ENCODE data around the gene ELN.

The ELN gene

GRCh38 chr7:74029089-74029785, 1.3 kb downstream of the ELN start:
- ATAC-seq: no peak

DNA sequence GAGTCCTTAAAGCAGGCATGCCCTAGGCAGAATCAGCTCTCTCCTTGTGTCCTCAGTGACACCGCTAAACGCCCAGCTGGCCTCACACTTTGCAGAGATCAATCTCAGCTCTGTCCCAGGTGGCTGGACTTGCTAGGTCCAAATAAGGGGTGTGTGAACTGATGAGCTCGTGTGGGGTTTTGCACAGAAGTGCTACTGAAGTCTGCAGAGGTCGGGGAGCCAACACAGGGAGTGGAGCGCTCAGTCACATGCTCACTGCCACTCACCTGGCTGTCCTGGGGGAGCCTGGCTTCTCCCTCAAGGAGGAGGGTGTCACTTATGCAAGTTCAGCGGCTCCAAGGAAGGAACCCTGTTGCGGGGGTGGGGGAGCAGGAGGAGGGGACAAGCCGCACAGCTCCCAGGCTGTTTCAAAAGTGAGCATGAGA, 2.0 kb downstream of the ELN start:
- TF ChIP-seq, protein P1, sequence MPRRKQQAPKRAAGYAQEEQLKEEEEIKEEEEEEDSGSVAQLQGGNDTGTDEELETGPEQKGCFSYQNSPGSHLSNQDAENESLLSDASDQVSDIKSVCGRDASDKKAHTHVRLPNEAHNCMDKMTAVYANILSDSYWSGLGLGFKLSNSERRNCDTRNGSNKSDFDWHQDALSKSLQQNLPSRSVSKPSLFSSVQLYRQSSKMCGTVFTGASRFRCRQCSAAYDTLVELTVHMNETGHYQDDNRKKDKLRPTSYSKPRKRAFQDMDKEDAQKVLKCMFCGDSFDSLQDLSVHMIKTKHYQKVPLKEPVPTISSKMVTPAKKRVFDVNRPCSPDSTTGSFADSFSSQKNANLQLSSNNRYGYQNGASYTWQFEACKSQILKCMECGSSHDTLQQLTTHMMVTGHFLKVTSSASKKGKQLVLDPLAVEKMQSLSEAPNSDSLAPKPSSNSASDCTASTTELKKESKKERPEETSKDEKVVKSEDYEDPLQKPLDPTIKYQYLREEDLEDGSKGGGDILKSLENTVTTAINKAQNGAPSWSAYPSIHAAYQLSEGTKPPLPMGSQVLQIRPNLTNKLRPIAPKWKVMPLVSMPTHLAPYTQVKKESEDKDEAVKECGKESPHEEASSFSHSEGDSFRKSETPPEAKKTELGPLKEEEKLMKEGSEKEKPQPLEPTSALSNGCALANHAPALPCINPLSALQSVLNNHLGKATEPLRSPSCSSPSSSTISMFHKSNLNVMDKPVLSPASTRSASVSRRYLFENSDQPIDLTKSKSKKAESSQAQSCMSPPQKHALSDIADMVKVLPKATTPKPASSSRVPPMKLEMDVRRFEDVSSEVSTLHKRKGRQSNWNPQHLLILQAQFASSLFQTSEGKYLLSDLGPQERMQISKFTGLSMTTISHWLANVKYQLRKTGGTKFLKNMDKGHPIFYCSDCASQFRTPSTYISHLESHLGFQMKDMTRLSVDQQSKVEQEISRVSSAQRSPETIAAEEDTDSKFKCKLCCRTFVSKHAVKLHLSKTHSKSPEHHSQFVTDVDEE (CRISPR knock-in tag; IDR thresholded peaks at IDR 0.05): no peak
- no peak for TF ChIP-seq ESRRG (CRISPR knock-in tag; IDR thresholded peaks at IDR 0.05)
- no peak for TF ChIP-seq GLIS3 (CRISPR knock-in tag; IDR thresholded peaks at IDR 0.05)
- TF ChIP-seq, protein P2, sequence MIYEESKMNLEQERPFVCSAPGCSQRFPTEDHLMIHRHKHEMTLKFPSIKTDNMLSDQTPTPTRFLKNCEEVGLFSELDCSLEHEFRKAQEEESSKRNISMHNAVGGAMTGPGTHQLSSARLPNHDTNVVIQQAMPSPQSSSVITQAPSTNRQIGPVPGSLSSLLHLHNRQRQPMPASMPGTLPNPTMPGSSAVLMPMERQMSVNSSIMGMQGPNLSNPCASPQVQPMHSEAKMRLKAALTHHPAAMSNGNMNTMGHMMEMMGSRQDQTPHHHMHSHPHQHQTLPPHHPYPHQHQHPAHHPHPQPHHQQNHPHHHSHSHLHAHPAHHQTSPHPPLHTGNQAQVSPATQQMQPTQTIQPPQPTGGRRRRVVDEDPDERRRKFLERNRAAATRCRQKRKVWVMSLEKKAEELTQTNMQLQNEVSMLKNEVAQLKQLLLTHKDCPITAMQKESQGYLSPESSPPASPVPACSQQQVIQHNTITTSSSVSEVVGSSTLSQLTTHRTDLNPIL (CRISPR knock-in tag; IDR thresholded peaks at IDR 0.05; ENCODE audit: low read depth): no peak
- no peak for TF ChIP-seq CSDC2 (CRISPR knock-in tag; IDR thresholded peaks at IDR 0.05)
- TF ChIP-seq PPARA (CRISPR knock-in tag; IDR thresholded peaks at IDR 0.05; ENCODE audit: borderline replicate concordance): no peak
- no peak for TF ChIP-seq ZNF8 (CRISPR knock-in tag; IDR thresholded peaks at IDR 0.05)
- no peak for TF ChIP-seq ZNF70 (CRISPR knock-in tag; IDR thresholded peaks at IDR 0.05)
- no peak for TF ChIP-seq POU6F1 (CRISPR knock-in tag; IDR thresholded peaks at IDR 0.05; ENCODE audit: borderline replicate concordance, low read depth)
- TF ChIP-seq ZC3H10 (CRISPR knock-in tag; IDR thresholded peaks at IDR 0.05): no peak
- no peak for ATAC-seq

More at GRCh38 chr7:74029089-74029785, 1.3 kb downstream of the ELN start:
- TF ChIP-seq TCF4 (CRISPR knock-in tag; IDR thresholded peaks at IDR 0.05; ENCODE audit: borderline replicate concordance): no peak
- TF ChIP-seq PPARA (CRISPR knock-in tag; IDR thresholded peaks at IDR 0.05; ENCODE audit: borderline replicate concordance): no peak
- no peak for TF ChIP-seq RARB (CRISPR knock-in tag; IDR thresholded peaks at IDR 0.05)
- no peak for TF ChIP-seq OSR1 (CRISPR knock-in tag; IDR thresholded peaks at IDR 0.05)
- TF ChIP-seq, protein P3, sequence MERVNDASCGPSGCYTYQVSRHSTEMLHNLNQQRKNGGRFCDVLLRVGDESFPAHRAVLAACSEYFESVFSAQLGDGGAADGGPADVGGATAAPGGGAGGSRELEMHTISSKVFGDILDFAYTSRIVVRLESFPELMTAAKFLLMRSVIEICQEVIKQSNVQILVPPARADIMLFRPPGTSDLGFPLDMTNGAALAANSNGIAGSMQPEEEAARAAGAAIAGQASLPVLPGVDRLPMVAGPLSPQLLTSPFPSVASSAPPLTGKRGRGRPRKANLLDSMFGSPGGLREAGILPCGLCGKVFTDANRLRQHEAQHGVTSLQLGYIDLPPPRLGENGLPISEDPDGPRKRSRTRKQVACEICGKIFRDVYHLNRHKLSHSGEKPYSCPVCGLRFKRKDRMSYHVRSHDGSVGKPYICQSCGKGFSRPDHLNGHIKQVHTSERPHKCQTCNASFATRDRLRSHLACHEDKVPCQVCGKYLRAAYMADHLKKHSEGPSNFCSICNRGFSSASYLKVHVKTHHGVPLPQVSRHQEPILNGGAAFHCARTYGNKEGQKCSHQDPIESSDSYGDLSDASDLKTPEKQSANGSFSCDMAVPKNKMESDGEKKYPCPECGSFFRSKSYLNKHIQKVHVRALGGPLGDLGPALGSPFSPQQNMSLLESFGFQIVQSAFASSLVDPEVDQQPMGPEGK (CRISPR knock-in tag; IDR thresholded peaks at IDR 0.05; ENCODE audit: borderline replicate concordance): no peak
- TF ChIP-seq, protein P2 (CRISPR knock-in tag; IDR thresholded peaks at IDR 0.05; ENCODE audit: low read depth): no peak
- no peak for TF ChIP-seq ZFP3 (CRISPR knock-in tag; IDR thresholded peaks at IDR 0.05)
- TF ChIP-seq ZFP30 (CRISPR knock-in tag; IDR thresholded peaks at IDR 0.05): no peak
- TF ChIP-seq ZC3H10 (CRISPR knock-in tag; IDR thresholded peaks at IDR 0.05): no peak
- no peak for TF ChIP-seq GLIS3 (CRISPR knock-in tag; IDR thresholded peaks at IDR 0.05)
- TF ChIP-seq SNAI2 (CRISPR knock-in tag; IDR thresholded peaks at IDR 0.05): no peak
- no peak for TF ChIP-seq ZNF565 (CRISPR knock-in tag; conservative IDR thresholded peaks at IDR 0.05; ENCODE audit: low read depth)

DNA sequence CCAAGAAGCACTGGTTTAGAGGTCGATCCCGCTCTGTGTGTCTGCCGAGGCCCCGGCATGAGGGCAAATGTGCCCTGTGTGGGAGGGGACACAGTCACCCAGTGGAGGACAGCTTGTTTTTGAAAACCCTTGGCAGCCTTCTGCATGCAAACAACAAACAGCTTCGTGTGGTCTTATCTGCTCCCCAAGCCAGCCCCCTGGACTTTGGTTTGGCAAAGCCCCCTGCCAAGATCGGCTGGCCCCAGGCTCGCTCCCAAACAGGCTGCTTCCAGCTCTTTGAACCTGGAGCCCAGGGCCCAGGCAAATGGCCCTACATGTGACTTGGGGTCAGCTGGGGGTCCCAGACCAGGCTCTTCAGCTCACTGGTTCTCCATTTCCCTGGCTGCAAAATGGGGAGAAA, 2.9 kb downstream of the ELN start:
- TF ChIP-seq, protein P3 (CRISPR knock-in tag; IDR thresholded peaks at IDR 0.05; ENCODE audit: borderline replicate concordance): no peak
- TF ChIP-seq SNAI2 (CRISPR knock-in tag; IDR thresholded peaks at IDR 0.05): no peak
- TF ChIP-seq BACH2 (CRISPR knock-in tag; IDR thresholded peaks at IDR 0.05; ENCODE audit: borderline replicate concordance): no peak
- TF ChIP-seq, protein P1 (CRISPR knock-in tag; IDR thresholded peaks at IDR 0.05): no peak
- no peak for TF ChIP-seq ZNF70 (CRISPR knock-in tag; IDR thresholded peaks at IDR 0.05)
- no peak for TF ChIP-seq TOX (CRISPR knock-in tag; IDR thresholded peaks at IDR 0.05; ENCODE audit: borderline replicate concordance)
- TF ChIP-seq ESRRG (CRISPR knock-in tag; IDR thresholded peaks at IDR 0.05): no peak
- ATAC-seq: no peak
